VCaP (cell line): ENCODE data around the gene ACTG1.

Experiments used
- H3K27ac ChIP-seq: fragments of 450-650 bp; 2 replicates; pipeline ENCODE4 v1.5.1; 2017
- TF ChIP-seq, protein P1 (sequence below): fragments of 450-650 bp; conservative IDR thresholded peaks from 2 replicates; pipeline ENCODE4 v1.5.1; 2017; ENCODE audit warnings: mild to moderate bottlenecking, moderate library complexity

The ACTG1 gene

DNA sequence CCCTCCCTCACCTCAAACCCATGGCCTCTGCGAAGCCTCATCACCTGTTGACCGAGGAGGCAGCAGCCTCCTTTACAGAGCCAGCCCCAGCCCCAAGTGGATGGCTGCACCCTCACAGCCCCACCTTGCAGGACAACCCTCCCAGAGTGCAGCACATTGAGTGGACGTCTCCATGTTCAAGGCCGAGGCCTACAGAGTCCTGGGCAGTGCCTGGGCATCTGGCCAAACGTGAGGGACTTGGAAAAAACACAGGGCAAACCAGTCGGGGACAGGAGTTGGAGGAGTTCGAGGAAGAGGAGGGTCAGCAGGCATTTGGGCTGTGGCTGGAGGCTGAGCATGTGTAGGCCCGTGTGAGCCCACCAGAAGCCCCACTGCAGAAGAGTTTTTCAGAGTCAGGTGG is 39.6 kb downstream of the ACTG1 start:
- TF ChIP-seq, protein P1, sequence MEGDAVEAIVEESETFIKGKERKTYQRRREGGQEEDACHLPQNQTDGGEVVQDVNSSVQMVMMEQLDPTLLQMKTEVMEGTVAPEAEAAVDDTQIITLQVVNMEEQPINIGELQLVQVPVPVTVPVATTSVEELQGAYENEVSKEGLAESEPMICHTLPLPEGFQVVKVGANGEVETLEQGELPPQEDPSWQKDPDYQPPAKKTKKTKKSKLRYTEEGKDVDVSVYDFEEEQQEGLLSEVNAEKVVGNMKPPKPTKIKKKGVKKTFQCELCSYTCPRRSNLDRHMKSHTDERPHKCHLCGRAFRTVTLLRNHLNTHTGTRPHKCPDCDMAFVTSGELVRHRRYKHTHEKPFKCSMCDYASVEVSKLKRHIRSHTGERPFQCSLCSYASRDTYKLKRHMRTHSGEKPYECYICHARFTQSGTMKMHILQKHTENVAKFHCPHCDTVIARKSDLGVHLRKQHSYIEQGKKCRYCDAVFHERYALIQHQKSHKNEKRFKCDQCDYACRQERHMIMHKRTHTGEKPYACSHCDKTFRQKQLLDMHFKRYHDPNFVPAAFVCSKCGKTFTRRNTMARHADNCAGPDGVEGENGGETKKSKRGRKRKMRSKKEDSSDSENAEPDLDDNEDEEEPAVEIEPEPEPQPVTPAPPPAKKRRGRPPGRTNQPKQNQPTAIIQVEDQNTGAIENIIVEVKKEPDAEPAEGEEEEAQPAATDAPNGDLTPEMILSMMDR: no peak
- H3K27ac ChIP-seq: no peak overlapping the region

DNA sequence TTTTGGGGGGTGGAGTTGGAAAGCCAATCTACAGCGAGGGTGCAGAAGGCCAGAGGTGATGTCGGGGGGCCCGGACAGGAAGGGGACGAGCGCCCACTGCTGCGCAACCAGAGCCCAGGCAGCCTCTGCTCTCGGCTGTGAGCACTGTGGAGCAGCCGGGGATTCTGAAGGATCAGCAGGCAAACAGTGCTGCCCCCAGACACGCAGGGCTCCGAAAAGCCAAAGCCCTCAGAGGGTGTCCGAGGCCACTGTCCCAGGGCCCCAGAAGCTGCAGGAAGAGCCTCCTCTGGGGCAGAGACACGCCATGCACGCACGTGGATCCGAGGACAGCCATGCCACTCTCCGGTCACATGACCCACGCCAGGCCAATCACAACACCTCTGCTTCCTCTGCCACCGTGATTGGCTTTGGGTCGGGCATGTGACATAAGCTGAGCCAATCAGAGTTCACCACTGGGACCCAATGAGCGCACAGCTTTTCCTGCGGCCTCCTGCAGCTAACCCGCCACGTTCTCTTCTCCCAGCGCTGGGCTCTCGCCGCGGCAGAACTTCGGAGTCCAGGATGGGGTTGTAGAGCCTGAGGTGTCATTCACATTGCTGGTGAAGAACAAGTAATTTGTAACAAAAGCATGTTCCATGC is 40.7 kb downstream of the ACTG1 start:
- H3K27ac ChIP-seq: no peak overlapping the region
- TF ChIP-seq, protein P1: no peak

DNA sequence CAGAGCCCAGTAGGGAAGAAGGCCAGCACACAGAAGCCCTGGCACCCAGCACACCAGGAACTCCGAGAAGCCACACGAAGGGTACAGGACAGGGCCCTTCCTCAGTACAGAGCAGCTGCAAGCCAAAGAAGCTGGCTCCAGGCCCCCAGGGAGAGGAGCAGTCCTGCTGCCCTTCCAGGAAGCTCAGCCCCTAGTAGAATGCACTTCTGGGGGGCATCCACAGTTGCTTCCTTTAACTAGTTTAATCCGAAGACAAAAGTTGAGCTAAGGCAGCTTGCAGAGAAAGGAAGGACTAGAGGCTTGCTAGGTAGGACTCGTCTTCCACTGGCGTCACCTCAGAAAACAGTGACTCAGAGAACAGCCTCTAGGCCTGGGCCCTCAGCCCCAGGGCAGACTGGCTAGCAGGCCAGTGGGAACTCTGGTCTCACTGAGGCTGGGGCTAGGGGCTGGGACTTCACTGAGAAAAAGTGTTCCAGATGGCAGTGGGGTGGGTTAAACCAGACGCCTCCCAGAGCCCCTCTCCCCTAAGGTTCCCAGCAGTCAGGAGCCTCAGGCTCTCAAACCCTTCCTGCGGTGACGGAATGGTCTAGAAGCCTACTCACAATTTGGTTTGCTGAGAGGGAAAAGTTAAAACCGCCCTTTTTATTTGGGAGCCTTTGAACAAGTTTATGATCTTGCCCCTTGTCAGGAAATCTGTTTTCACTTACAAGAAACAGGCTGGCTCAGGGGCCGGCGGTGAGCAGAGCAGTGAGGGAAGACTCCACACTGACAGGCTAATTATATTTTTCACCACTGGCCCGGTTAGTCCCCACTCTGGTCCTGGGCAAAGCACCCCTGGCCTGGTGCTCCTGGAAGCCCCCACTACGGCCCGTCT is 41.4 kb downstream of the ACTG1 start:
- TF ChIP-seq, protein P1: no peak
- H3K27ac ChIP-seq: no peak overlapping the region

GRCh38 chr17:81470270-81470943 is 42.2 kb downstream of the ACTG1 start:
- no peak overlapping the region for H3K27ac ChIP-seq
- TF ChIP-seq, protein P1: no peak

DNA sequence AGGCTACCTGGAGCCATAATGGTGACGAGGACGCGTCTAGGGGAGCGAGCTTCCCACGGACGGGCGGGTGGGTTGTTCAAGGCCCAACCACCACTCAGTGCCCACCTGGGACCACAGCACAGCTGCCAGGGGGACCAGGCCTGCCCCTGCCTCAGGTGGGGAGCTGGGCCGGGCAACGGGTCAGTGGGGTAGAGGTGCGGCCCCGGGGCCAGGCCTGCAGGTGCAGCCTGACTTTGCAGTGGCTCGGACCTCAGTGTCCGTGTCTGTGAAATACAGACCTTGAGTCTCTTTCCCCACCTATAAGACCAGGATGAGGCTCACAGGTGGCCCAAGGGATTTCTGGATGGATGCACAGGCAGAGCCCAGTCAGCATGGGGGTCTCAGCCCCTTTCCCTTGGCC is 43.3 kb downstream of the ACTG1 start:
- H3K27ac ChIP-seq: no peak overlapping the region

GRCh38 chr17:81468770-81469121 is 43.9 kb downstream of the ACTG1 start:
- TF ChIP-seq, protein P1: no peak
- no peak overlapping the region for H3K27ac ChIP-seq

More for the DNA sequence above, 43.3 kb downstream of the ACTG1 start:
- TF ChIP-seq, protein P1: no peak

GRCh38 chr17:81468111-81468769 is 44.4 kb downstream of the ACTG1 start:
- H3K27ac ChIP-seq: no peak overlapping the region
- TF ChIP-seq, protein P1: no peak
